HepG2 (cell line): ENCODE measurements around the gene COMP. TPM values are rescaled to one million over a fixed set of nuclear protein-coding genes. Genes with fewer than 3 reads are reported as not detected.
A peak's percentile ranks its signal among the peaks of the same experiment; 100 is the strongest.

ENCODE experiments used
- ESRRA ChIP-seq: sonication (generic); formaldehyde crosslinking; IDR thresholded peaks from 2 replicates; pipeline ENCODE4 v1.5.1; 2020; ENCODE audit warnings: mild to moderate bottlenecking, low read depth, missing genetic modification reagents
- ETV5 ChIP-seq: IDR thresholded peaks from 2 replicates; pipeline ENCODE4 v1.6.1; 2018; ENCODE audit warnings: missing biosample characterization, missing genetic modification reagents, inconsistent platforms, borderline replicate concordance
- MAF1 ChIP-seq: sonication (generic); formaldehyde crosslinking; IDR thresholded peaks from 2 replicates; pipeline ENCODE4 v1.5.0; 2020; ENCODE audit warnings: missing genetic modification reagents, borderline replicate concordance
- MTF2 ChIP-seq: sonication (generic); formaldehyde crosslinking; IDR thresholded peaks from 2 replicates; pipeline ENCODE4 v1.5.0; 2020; ENCODE audit warnings: missing genetic modification reagents, borderline replicate concordance
- REL ChIP-seq: sonication (generic); formaldehyde crosslinking; conservative IDR thresholded peaks from 2 replicates; pipeline ENCODE4 v1.8.0; 2022; ENCODE audit warnings: mild to moderate bottlenecking, missing genetic modification reagents, moderate library complexity
- TBX3 ChIP-seq: fragments of 450-650 bp; IDR thresholded peaks from 2 replicates; pipeline ENCODE4 v1.6.1; 2017; ENCODE audit warnings: antibody characterized with exemption, mild to moderate bottlenecking, inconsistent platforms, borderline replicate concordance
- ZNF232 ChIP-seq: sonication (generic); formaldehyde crosslinking; IDR thresholded peaks from 2 replicates; pipeline ENCODE4 v1.4.0; 2020; ENCODE audit warnings: missing genetic modification reagents, borderline replicate concordance
- ZNF607 ChIP-seq: sonication (generic); formaldehyde crosslinking; IDR thresholded peaks from 2 replicates; pipeline ENCODE4 v1.5.1; 2020; ENCODE audit warnings: missing genetic modification reagents, mild to moderate bottlenecking, borderline replicate concordance
- ZNF614 ChIP-seq: IDR thresholded peaks from 2 replicates; pipeline ENCODE4 v1.6.1; 2018; ENCODE audit warnings: missing biosample characterization, missing genetic modification reagents, inconsistent platforms, borderline replicate concordance
- ZNF768 ChIP-seq: sonication (generic); formaldehyde crosslinking; IDR thresholded peaks from 2 replicates; pipeline ENCODE4 v1.4.0; 2020; ENCODE audit warnings: missing genetic modification reagents
- polyA plus RNA-seq, 8 experiments: library from polyadenylated mRNA; depleted of rRNA in 3 of 8; stranded (reverse) in 7 of 8; unstranded in 1 of 8; fragments of >200 nt; fragmentation: Illumina TruSeq in 4 of 8; extraction: Trizol in 4 of 8; gene quantifications; 2 replicates each; pipeline versions ENCODE4 v1.2.1 to v1.2.3, GENCODE V29; 2011 to 2016; ENCODE audit warnings: low read depth in 4 of 8, missing spikeins in 1 of 8, mixed read lengths in 1 of 8; ENCODE audit not compliant: insufficient read depth in 1 of 8
- total RNA-seq, 5 experiments: library from RNA; depleted of rRNA; stranded (reverse); fragments of >200 nt; fragmentation: Illumina TruSeq; extraction: Trizol; gene quantifications; 2 replicates each; pipeline ENCODE4 v1.2.3, GENCODE V29; 2016; ENCODE audit warnings: low read depth in 1 of 5
- TF ChIP-seq, protein P1 (sequence below): sonication (generic); formaldehyde crosslinking; IDR thresholded peaks from 2 replicates; pipeline ENCODE4 v1.5.1; 2020; ENCODE audit warnings: mild to moderate bottlenecking, missing genetic modification reagents, moderate library complexity
- TF ChIP-seq, protein P2 (sequence below): sonication (generic); formaldehyde crosslinking; conservative IDR thresholded peaks from 2 replicates; pipeline ENCODE4 v1.8.0; 2022; ENCODE audit warnings: mild to moderate bottlenecking, moderate library complexity, missing genetic modification reagents
- TF ChIP-seq, protein P3 (sequence below): sonication (generic); formaldehyde crosslinking; IDR thresholded peaks from 2 replicates; pipeline ENCODE4 v1.9.0; 2021; ENCODE audit warnings: missing genetic modification reagents, mild to moderate bottlenecking, borderline replicate concordance
- TF ChIP-seq, protein P4 (sequence below): sonication (generic); formaldehyde crosslinking; IDR thresholded peaks from 2 replicates; pipeline ENCODE4 v1.8.0; 2022; ENCODE audit warnings: missing genetic modification reagents, low read depth, mild to moderate bottlenecking, borderline replicate concordance
- TF ChIP-seq, protein P5 (sequence below): sonication (generic); formaldehyde crosslinking; IDR thresholded peaks from 2 replicates; pipeline ENCODE4 v1.4.0; 2020; ENCODE audit warnings: missing genetic modification reagents
- TF ChIP-seq, protein P6 (sequence below): sonication (generic); formaldehyde crosslinking; IDR thresholded peaks from 2 replicates; pipeline ENCODE4 v1.4.0; 2020; ENCODE audit warnings: mild to moderate bottlenecking, missing genetic modification reagents, borderline replicate concordance

The COMP gene
- total and polyA plus RNA-seq, 2 of the 13 experiments (the other 11 are each of a cell fraction or from before 2014, with no cell fraction given) = 0.04 to 0.13 TPM

DNA sequence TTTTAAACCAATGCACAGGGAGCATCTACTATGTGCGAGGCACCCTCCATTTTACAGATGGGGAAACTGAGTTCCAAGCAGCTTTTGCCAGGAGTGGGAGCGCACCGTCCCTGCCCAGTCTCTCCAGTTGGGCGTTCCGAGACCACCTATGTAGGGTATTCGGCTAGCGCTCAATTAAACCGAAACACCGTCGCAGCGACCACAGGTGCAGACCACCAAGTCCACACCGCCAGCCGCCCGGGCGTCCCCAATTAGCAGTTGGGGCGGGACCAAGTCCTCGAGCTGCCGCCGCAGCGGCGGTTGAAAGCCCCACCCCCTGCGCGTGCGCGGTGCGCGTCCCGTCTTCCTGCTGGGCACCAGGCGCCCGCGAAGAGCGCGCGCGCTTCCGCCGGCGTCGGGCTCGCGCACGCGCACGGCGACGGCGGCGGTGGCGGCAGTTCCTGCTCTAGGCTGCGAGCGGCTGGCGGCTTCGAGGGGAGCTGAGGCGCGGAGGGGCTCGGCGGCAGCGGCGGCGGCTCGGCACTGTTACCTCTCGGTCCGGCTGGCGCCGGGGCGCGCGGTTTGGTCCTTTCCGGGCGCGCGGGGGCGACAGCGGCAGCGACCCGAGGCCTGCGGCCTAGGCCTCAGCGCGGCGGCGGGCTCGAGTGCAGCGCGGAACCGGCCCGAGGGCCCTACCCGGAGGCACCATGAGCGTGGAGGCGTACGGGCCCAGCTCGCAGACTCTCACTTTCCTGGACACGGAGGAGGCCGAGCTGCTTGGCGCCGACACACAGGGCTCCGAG is 40.6 kb upstream of the COMP start, which contains the start of gene UPF1 (continued):
- TF ChIP-seq, protein P1, sequence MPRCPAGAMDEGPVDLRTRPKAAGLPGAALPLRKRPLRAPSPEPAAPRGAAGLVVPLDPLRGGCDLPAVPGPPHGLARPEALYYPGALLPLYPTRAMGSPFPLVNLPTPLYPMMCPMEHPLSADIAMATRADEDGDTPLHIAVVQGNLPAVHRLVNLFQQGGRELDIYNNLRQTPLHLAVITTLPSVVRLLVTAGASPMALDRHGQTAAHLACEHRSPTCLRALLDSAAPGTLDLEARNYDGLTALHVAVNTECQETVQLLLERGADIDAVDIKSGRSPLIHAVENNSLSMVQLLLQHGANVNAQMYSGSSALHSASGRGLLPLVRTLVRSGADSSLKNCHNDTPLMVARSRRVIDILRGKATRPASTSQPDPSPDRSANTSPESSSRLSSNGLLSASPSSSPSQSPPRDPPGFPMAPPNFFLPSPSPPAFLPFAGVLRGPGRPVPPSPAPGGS (CRISPR knock-in tag) = peak; percentile 80; the same call in 1 of the 2 replicates
- TF ChIP-seq ZNF607 (CRISPR knock-in tag) (peak; percentile 68; the same call in 1 of the 2 replicates), ESRRA (peak; percentile 53; the same call in 1 of the 2 replicates), ETV5 (peak; percentile 15; the same call in 1 of the 2 replicates), ZNF232 (CRISPR knock-in tag) (no peak), REL (0 out of 2 replicates have a peak, but pooled peaks have one; percentile 10), TBX3 (no peak), MAF1 (CRISPR knock-in tag) (peak; percentile 75; the same call in 1 of the 2 replicates), MTF2 (CRISPR knock-in tag) (no peak), ZNF614 (CRISPR knock-in tag) (no peak), ZNF768 (CRISPR knock-in tag) (0 out of 2 replicates have a peak, but pooled peaks have one; percentile 39)
- TF ChIP-seq, protein P2, sequence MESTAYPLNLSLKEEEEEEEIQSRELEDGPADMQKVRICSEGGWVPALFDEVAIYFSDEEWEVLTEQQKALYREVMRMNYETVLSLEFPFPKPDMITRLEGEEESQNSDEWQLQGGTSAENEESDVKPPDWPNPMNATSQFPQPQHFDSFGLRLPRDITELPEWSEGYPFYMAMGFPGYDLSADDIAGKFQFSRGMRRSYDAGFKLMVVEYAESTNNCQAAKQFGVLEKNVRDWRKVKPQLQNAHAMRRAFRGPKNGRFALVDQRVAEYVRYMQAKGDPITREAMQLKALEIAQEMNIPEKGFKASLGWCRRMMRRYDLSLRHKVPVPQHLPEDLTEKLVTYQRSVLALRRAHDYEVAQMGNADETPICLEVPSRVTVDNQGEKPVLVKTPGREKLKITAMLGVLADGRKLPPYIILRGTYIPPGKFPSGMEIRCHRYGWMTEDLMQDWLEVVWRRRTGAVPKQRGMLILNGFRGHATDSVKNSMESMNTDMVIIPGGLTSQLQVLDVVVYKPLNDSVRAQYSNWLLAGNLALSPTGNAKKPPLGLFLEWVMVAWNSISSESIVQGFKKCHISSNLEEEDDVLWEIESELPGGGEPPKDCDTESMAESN (CRISPR knock-in tag) = 0 out of 2 replicates have a peak, but pooled peaks have one; percentile 51
- TF ChIP-seq, protein P3, sequence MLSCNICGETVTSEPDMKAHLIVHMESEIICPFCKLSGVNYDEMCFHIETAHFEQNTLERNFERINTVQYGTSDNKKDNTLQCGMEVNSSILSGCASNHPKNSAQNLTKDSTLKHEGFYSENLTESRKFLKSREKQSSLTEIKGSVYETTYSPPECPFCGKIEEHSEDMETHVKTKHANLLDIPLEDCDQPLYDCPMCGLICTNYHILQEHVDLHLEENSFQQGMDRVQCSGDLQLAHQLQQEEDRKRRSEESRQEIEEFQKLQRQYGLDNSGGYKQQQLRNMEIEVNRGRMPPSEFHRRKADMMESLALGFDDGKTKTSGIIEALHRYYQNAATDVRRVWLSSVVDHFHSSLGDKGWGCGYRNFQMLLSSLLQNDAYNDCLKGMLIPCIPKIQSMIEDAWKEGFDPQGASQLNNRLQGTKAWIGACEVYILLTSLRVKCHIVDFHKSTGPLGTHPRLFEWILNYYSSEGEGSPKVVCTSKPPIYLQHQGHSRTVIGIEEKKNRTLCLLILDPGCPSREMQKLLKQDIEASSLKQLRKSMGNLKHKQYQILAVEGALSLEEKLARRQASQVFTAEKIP (CRISPR knock-in tag) = no peak
- TF ChIP-seq, protein P4, sequence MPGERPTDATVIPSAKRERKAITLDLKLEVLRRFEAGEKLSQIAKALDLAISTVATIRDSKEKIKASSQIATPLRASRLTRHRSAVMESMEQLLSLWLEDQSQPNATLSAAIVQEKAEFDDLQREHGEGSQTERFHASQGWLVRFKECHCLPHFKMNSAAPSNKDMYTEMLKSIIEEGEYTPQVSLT (CRISPR knock-in tag) = no peak
- TF ChIP-seq, protein P5, sequence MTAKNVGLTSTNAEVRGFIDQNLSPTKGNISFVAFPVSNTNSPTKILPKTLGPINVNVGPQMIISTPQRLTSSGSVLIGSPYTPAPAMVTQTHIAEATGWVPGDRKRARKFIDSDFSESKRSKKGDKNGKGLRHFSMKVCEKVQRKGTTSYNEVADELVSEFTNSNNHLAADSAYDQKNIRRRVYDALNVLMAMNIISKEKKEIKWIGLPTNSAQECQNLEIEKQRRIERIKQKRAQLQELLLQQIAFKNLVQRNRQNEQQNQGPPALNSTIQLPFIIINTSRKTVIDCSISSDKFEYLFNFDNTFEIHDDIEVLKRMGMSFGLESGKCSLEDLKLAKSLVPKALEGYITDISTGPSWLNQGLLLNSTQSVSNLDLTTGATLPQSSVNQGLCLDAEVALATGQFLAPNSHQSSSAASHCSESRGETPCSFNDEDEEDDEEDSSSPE (CRISPR knock-in tag) = peak; percentile 61
- TF ChIP-seq, protein P6, sequence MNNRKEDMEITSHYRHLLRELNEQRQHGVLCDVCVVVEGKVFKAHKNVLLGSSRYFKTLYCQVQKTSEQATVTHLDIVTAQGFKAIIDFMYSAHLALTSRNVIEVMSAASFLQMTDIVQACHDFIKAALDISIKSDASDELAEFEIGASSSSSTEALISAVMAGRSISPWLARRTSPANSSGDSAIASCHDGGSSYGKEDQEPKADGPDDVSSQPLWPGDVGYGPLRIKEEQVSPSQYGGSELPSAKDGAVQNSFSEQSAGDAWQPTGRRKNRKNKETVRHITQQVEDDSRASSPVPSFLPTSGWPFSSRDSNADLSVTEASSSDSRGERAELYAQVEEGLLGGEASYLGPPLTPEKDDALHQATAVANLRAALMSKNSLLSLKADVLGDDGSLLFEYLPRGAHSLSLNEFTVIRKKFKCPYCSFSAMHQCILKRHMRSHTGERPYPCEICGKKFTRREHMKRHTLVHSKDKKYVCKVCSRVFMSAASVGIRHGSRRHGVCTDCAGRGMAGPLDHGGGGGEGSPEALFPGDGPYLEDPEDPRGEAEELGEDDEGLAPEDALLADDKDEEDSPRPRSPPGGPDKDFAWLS (CRISPR knock-in tag) = no peak
